T-helper 1 cell treated with Interleukin-12 subunit alpha and Interleukin-12 subunit beta and Interleukin-4 antibody, amounts not matched to agents 30 μg/mL and 1 μg/mL, for 36 hours (primary cell): ENCODE measurements around the gene MMP15.
"Not testable (repeated sequence)": the region's sequence is repeated elsewhere in the genome, so short reads cannot be mapped to it uniquely, and the experiment has no call there.

Source experiments
- H3K27ac Mint-ChIP-seq: one replicate; pipeline ENCODE4 v1.8.0; 2021; ENCODE audit warnings: mild to moderate bottlenecking, mixed read lengths
- H3K27me3 Mint-ChIP-seq: one replicate; pipeline ENCODE4 v1.8.0; 2021; ENCODE audit warnings: low read depth, mixed read lengths
- H3K36me3 Mint-ChIP-seq: one replicate; pipeline ENCODE4 v1.8.0; 2021; ENCODE audit warnings: low read depth, mixed read lengths
- H3K4me1 Mint-ChIP-seq: one replicate; pipeline ENCODE4 v1.8.0; 2021; ENCODE audit warnings: low read depth, mixed read lengths
- H3K4me3 Mint-ChIP-seq: one replicate; pipeline ENCODE4 v1.8.0; 2021; ENCODE audit warnings: mild to moderate bottlenecking, moderate library complexity, mixed read lengths
- H3K9me3 Mint-ChIP-seq: one replicate; pipeline ENCODE4 v1.8.0; 2021; ENCODE audit warnings: mixed read lengths

Gene MMP15

DNA sequence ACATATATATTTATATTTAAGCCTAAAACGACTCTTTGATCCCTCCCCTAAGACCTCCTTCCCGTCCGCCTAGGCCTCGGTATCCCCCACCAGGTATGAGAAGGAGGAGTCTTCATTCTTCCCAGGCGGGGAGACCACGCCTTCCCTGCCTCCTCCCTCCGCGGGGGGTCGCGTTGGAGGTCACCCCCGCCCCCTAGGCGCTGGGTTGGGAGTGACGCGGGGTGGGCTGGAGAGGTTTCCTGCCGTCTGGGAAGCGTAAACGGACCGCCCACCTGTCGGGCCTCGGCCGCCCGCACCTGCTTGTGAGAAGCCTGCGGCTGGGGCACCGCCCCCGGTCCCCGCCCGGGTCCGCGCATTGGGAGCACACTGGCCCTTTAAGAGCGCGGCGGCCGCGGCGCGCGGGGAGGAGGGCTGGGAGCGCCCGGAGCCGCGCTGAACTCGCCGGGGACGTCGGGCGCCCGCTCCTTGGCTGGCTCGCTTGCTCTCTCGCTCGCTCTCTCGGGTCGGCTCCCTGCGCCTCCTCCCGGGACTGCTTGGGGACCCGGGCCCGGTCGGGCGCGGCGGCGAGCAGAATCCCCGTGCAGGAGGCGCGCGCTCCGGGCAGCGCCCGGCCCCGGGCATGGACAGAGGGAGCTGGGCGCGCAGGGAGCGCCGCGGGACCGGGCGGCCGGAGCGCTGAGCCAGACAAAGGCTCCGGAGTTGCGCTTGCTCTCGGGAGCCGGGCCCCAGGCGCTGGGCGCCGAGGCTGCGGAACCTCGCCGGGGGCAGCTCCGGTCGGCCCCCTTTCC, at the start of gene MMP15:
Gene MMP15 (plus strand): TSS at position 404 of the 788 bp plus-strand sequence. CDS start 597 bp downstream, outside the sequence.
- peaks cover 32% of the 10 kb centered on the region for H3K27me3 Mint-ChIP-seq
- peaks cover 3% of the 10 kb centered on the region for H3K36me3 Mint-ChIP-seq
- peak within 1 kb of the TSS; percentile 87 for H3K4me3 Mint-ChIP-seq
- no peaks in the 10 kb centered on the region for H3K9me3 Mint-ChIP-seq
- H3K27ac Mint-ChIP-seq = no peak within 1 kb of the TSS
- peaks cover 15% of the 10 kb centered on the region for H3K4me1 Mint-ChIP-seq

DNA sequence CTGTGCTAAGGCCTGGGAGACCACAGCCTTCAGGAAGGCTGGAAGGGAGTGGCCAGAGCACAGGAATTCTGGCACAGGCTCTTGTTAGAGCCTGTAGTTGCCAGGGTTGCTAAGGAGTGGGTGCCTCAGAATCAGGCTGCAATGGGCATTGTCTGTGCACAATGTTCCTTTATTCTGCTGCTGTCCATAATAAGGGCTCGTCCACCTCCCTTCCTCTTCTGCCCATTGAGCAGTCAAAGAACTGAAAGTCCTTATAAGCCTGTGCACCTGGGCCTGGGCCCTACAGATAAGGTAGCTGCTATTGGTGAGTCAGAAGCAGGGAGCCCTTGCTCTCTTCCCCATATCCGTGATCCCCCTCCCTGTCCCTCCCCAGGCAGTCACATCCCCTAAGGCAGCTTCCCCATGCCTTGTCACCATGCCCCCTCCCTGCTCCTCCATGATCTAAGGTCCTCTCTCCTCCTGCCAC, 49.2 kb upstream of the MMP15 start:
- peaks cover 11% of the 10 kb centered on the region for H3K27me3 Mint-ChIP-seq
- no peak overlapping the region for H3K4me3 Mint-ChIP-seq
- no peaks in the 10 kb centered on the region for H3K9me3 Mint-ChIP-seq
- H3K4me1 Mint-ChIP-seq = no peaks in the 10 kb centered on the region
- no peak overlapping the region for H3K27ac Mint-ChIP-seq
- no peaks in the 10 kb centered on the region for H3K36me3 Mint-ChIP-seq

DNA sequence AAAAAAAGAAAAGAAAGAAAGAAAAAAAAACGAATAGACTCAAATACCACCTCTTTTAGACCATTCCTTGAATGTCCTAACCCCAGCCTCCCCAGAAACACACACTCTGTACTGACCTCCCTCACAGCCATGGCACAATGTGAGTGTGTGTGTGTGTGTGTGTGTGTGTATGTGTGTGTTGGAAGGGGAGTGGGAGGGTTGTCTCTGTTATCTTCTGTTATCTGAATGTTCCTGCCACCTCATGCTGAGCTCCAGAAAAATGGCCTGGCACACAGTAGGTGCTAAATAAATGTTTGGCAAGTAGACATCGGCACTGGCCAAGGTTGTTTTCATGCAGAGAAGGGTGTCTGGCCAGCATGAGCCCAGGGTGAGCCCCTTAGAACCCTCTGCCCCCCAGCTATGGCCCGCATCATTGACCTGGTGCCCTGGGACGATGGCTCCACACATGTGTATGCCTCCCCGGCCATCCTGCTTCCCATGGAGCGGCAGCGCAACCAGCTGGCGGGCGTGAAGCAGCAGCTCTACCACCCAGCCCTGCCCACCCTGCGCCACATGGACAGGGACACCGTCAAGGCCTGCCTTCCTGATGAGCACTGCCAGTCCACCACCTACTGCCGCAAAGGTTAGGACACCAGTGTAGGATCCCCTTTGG, 48.0 kb upstream of the MMP15 start:
- H3K36me3 Mint-ChIP-seq = no peaks in the 10 kb centered on the region
- H3K27me3 Mint-ChIP-seq = peaks cover 11% of the 10 kb centered on the region
- H3K4me1 Mint-ChIP-seq = no peaks in the 10 kb centered on the region
- H3K4me3 Mint-ChIP-seq = no peak overlapping the region
- no peak overlapping the region for H3K27ac Mint-ChIP-seq
- no peaks in the 10 kb centered on the region for H3K9me3 Mint-ChIP-seq

DNA sequence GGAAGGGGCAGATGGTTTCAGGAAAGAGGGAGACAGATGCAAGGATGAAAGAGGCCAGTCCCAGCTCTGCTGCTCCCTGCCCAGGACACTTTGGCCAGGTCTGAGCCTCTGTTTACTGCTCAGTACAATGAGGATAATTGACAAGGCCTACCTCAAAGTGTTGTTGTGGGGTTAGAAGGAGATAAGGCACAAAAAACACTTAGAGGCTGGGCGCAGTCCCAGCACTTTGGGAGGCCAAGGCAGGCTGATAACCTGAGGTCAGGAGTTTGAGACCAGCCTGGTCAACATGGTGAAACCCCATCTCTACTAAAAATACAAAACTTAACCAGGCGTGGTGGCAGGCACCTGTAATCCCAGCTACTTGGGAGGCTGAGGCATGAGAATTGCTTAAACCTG, 47.5 kb upstream of the MMP15 start:
- H3K27ac Mint-ChIP-seq, H3K27me3 Mint-ChIP-seq, H3K36me3 Mint-ChIP-seq, H3K9me3 Mint-ChIP-seq, H3K4me1 Mint-ChIP-seq, H3K4me3 Mint-ChIP-seq: not testable (repeated sequence)

DNA sequence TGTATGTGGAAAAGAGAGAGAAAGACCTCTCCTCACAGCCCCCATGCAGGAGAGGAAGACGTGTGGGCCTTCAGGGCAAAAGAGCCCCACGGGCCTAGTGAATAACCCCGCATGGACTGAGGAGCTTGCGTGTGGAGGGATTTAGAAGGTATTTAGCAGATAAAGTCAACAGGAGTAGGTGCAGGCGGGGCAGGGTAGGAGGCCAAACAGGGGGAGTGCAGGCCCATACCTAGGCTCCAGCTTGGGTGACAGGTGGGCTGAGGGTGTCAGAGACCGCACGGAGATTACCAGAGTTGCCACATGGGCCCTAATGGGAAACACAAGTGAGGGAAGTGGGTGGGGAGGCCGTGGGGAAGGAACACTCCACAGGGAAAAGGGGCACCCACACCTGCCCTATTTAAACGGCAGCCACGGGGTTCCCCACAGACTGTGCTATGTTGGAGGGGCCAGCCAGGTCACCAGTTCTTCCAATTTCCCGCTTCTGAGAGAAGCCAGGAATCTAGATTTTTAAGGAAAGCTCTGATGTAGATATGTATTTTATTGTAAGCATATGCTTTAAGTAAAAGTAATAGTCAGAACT, 46.5 kb upstream of the MMP15 start:
- Mint-ChIP-seq H3K27me3 (peaks cover 5% of the 10 kb centered on the region), H3K9me3 (no peaks in the 10 kb centered on the region), H3K4me1 (no peaks in the 10 kb centered on the region), H3K4me3 (no peak overlapping the region), H3K36me3 (no peaks in the 10 kb centered on the region), H3K27ac (no peak overlapping the region)

DNA sequence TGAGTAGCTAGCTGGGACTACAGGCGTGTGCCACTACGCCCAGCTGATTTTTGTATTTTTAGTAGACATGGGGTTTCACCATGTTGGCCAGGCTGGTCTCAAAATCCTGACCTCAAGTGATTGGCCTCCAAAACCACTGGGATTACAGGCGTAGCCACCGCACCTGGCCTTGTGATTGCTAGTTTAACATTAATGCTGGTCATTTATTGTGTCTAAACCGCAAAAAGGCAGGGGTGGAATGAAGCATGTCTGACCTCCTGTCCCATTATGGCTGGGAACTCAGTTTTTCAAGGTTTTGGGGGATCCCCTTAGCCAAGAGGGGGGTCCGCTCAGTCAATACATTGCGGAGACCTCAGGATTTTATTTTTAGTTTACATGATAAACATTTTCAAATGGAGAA, 43.9 kb upstream of the MMP15 start:
- H3K4me1 Mint-ChIP-seq = peaks cover 3% of the 10 kb centered on the region
- no peak overlapping the region for H3K4me3 Mint-ChIP-seq
- no peaks in the 10 kb centered on the region for H3K9me3 Mint-ChIP-seq
- H3K27ac Mint-ChIP-seq = no peak overlapping the region
- no peaks in the 10 kb centered on the region for H3K36me3 Mint-ChIP-seq
- peaks cover 9% of the 10 kb centered on the region for H3K27me3 Mint-ChIP-seq

DNA sequence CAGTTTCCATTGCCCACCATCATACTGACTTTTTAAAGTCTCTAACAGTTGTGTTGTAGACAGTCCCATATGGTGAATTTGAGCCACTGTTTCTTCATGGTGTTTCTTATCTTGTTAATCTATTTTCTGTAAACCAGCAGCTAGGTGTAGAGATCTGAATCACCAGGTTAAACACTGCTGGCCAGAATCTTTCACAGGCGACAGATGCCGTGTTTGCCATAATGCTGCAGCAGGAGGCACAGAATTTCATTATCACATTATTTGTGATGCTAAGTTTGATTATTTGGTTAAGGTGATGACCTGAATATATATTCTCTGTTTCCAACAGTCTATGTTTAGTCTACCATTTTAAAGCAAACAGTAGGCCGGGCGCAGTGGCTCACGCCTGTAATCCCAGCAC, 43.2 kb upstream of the MMP15 start:
- Mint-ChIP-seq H3K36me3 (no peaks in the 10 kb centered on the region), H3K27ac (no peak overlapping the region), H3K27me3 (peaks cover 13% of the 10 kb centered on the region), H3K4me1 (peaks cover 3% of the 10 kb centered on the region), H3K9me3 (no peaks in the 10 kb centered on the region), H3K4me3 (no peak overlapping the region)

DNA sequence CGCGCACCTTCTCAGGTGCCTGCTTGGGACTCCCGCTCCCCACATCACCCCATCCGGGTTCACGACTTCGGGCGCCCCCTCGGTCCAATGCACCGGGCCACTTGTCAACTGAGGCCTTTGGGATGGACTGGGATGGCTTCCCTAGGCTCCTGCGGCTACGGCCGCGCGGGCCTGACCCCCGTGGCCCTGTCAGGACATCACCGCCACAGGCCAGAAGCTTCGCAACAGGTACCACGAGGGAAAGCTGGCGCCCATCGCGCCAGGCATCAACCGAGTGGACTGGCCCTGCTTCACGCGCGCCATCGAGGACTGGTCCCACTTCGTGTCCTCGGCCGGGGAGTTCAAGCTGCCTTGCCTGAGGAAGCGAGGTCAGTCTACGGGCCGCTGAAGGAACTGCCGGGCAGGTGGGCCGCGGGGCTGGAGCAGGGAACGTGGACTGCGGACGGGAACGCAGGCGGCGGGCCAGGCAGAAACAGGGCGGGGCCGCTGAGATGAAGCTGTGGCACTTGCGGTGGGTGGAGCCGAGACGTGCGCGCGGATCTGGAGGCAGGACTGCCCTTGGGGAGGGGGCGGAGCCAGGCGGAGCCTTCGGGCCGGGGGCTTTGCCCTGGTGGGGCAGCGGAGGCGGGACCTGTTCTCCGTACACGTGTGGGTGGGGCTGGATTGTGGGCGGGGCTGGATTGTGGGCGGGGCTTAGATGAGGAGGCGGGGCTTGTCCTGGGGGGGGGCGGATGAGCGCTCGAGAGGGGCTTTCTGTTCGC, 40.9 kb upstream of the MMP15 start:
- H3K9me3 Mint-ChIP-seq = no peaks in the 10 kb centered on the region
- H3K27me3 Mint-ChIP-seq = peaks cover 13% of the 10 kb centered on the region
- peak overlapping the region; percentile 85 for H3K4me3 Mint-ChIP-seq
- no peak overlapping the region for H3K27ac Mint-ChIP-seq
- H3K4me1 Mint-ChIP-seq = peaks cover 3% of the 10 kb centered on the region
- no peaks in the 10 kb centered on the region for H3K36me3 Mint-ChIP-seq

DNA sequence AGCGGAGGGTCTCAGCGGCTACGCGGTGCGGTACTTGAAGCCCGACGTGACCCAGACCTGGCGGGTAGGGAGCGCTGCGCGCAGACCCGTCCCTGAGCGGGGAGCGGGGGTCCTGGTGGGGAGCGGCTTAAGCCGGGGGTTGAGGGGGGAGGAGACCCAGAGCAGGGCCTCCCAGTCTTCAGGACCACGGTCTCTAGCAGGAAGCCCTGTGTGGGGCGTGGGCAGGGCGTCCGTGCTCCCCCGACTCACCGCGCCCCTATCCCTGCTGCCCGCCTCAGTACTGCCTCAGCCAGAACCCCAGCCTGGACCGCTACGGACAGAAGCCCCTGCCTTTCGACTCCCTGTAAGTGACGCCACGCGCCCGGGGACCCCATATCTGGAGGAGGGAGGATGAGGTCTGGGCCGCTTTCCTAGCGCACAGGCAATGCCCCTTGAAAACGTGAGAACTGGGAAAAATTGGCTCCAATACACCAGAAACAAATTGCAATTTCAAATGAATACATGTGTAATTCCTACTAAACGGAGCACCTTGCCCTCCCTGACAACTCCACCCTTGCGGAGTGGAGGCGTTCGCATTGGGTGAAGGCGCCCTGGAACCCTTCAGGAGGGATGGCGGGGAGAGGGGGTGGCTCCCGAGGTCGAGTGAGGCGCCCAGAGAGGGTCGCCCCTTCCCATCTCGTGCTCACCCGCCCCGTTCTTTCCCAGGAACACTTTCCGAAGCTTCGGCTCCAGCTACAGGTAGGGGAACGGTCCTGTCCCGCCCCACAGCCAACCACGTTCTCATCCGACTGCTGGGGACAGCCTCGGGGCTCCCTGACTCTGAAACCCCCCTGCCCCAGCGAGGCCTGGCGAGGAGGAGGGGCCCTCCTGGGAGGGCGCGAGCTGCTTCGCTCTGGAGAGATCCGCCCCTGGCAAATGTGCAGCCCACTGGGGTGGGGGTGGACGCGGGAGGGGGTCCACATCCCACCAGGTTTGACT, 40.1 kb upstream of the MMP15 start:
- H3K27ac Mint-ChIP-seq = no peak overlapping the region
- H3K9me3 Mint-ChIP-seq = no peaks in the 10 kb centered on the region
- H3K27me3 Mint-ChIP-seq = peaks cover 13% of the 10 kb centered on the region
- peaks cover 3% of the 10 kb centered on the region for H3K4me1 Mint-ChIP-seq
- H3K4me3 Mint-ChIP-seq = peak overlapping the region; percentile 85
- no peaks in the 10 kb centered on the region for H3K36me3 Mint-ChIP-seq

DNA sequence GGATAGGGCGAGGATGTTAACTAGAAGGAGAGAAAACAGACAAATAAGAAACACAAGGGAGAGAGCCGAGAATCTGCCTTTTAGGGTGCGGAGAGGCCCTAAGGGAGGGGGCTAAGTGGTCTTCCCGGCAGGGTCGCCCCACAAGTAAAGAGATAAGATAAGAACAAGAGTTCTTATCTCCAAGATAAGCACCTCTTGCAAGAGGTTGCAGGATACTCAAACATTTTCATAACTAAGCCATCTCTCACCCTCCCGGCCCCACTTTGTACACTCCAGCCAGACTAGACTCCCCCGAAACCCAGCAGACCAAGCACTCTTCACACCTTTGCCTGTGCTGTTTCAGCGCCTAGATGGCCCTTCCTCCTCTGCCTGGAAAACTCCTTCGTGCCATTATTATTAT, 39.4 kb upstream of the MMP15 start:
- Mint-ChIP-seq H3K27me3 (peaks cover 13% of the 10 kb centered on the region), H3K4me3 (no peak overlapping the region), H3K36me3 (no peaks in the 10 kb centered on the region), H3K4me1 (peaks cover 3% of the 10 kb centered on the region), H3K27ac (no peak overlapping the region), H3K9me3 (no peaks in the 10 kb centered on the region)

DNA sequence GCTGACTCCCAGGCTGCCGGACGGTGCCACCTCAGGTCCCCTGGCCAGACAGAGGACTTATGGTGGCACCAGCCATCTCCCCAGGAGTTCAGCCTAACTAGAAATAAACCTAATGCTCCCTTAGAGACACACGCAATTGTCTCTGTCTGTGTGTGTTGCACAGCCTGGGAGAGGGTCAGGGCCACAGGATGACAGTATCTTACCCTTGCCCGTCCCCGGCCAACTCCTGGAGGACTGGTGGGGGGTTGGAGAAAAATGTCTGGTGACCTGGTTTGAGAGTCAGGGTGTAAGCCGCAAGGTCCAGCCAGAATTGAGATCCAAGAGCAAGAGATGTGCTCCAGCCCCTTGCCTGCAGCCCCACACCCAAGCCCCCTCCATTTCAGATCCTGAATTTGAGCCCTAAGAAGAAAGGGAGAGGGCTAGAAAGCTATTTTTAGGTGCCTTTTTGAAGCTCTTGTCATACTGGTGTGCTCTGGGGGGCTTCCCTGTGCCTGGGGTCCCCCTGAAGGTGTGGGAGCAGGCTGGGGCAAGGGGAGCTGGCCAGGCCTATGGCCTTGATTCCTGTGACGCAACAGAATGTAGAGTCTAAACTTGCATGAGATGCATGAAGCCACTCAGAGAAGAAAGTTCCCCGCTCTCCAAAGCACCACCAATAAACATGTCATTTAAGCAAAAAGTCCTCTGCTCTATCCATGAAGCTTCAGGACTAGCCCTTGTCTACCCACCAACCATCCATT, 37.9 kb upstream of the MMP15 start:
- H3K9me3 Mint-ChIP-seq = no peaks in the 10 kb centered on the region
- H3K4me3 Mint-ChIP-seq = no peak overlapping the region
- peaks cover 7% of the 10 kb centered on the region for H3K27me3 Mint-ChIP-seq
- no peaks in the 10 kb centered on the region for H3K36me3 Mint-ChIP-seq
- no peak overlapping the region for H3K27ac Mint-ChIP-seq
- H3K4me1 Mint-ChIP-seq = peaks cover 3% of the 10 kb centered on the region

DNA sequence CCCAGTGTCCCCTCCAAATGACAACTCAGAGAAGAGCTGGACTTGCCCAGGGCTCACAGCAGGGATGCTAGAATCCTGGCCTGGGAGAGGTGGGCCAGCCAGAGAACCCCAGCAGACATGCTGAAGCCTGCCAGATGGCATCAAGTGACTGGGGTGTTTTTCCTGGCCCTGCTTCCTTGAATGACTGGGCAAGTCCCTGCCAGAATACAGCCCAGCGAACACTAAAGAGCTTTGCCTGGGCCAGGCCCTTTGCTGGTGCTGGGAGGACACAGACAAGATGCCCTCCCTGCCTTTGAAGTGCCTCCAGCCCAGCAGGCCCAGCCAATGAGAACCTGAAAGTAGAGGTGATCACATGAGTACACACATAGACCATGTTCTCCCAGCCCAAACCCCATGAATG, 36.6 kb upstream of the MMP15 start:
- Mint-ChIP-seq H3K9me3 (no peaks in the 10 kb centered on the region), H3K36me3 (no peaks in the 10 kb centered on the region), H3K27ac (no peak overlapping the region), H3K27me3 (peaks cover 7% of the 10 kb centered on the region), H3K4me3 (no peak overlapping the region), H3K4me1 (peaks cover 5% of the 10 kb centered on the region)

DNA sequence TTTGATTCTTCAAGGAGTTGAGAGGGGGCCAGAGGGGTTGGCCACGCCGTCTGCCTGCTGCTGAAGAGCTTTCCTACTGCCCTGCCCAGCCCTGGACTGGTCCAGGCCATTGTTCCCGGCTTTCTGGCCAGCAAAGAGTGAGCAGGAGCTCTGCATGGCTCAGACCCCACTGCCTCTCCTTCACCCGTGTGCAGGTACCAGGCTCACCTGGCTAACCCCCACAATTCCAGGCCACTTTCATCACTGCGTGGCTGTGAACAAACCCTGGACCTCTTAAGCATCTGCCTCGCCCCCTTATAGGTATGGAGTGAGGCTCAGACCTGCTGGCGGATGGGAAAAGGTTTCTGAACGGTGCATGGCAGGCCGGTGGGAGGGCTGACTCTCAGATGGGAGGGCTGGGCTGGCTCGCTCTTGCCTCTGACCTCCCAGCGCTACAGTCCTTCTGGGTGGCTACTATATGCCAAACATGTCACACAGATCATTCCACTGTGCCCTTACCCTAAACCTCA, 33.9 kb upstream of the MMP15 start:
- H3K4me3 Mint-ChIP-seq = no peak overlapping the region
- no peaks in the 10 kb centered on the region for H3K9me3 Mint-ChIP-seq
- peaks cover 17% of the 10 kb centered on the region for H3K4me1 Mint-ChIP-seq
- H3K27ac Mint-ChIP-seq = no peak overlapping the region
- peaks cover 12% of the 10 kb centered on the region for H3K36me3 Mint-ChIP-seq
- H3K27me3 Mint-ChIP-seq = peaks cover 4% of the 10 kb centered on the region
